Thymus (tissue), 11 donors: ENCODE results near the gene BMP7. TPM values are rescaled to one million over a fixed set of nuclear protein-coding genes. Genes with fewer than 3 reads are reported as not detected.
"Not testable (repeated sequence)": the region's sequence is repeated elsewhere in the genome, so short reads cannot be mapped to it uniquely, and the experiment has no call there.

Experiments used
- DNase-seq, 9 donors: peaks; one replicate each; pipeline ENCODE4 v3.0.0-alpha.2; 2013; ENCODE audit warnings: low spot score in 9 of 9, low read depth in 6 of 9, missing footprints in 1 of 9
- H3K27ac ChIP-seq, 2 donors: one replicate each; pipeline ENCODE4 v1.5.1; 2013; ENCODE audit warnings: control low read depth in 1 of 2, low read depth in 1 of 2, low read length in 1 of 2, mild to moderate bottlenecking in 1 of 2, moderate library complexity in 1 of 2
- H3K27me3 ChIP-seq, 2 donors: one replicate each; pipeline ENCODE4 v1.5.1; 2013; ENCODE audit warnings: low read length in 1 of 2; ENCODE audit not compliant: control insufficient read depth in 2 of 2, insufficient read depth in 1 of 2
- H3K36me3 ChIP-seq, 2 donors: one replicate each; pipeline ENCODE4 v1.5.1; 2013; ENCODE audit warnings: low read length in 1 of 2, mild to moderate bottlenecking in 1 of 2, moderate library complexity in 1 of 2; ENCODE audit not compliant: control insufficient read depth in 2 of 2, insufficient read depth in 2 of 2
- H3K4me1 ChIP-seq, 2 donors: one replicate each; pipeline ENCODE4 v1.5.1; 2013; ENCODE audit warnings: low read length in 2 of 2; ENCODE audit not compliant: control insufficient read depth in 2 of 2, insufficient read depth in 2 of 2
- H3K4me3 ChIP-seq, 2 donors: one replicate each; pipeline ENCODE4 v1.5.1; 2013; ENCODE audit warnings: low read length in 2 of 2, control low read depth in 1 of 2, mild to moderate bottlenecking in 1 of 2
- H3K9me3 ChIP-seq, 2 donors: one replicate each; pipeline ENCODE4 v1.5.1; 2013; ENCODE audit warnings: low read length in 1 of 2, mild to moderate bottlenecking in 1 of 2; ENCODE audit not compliant: control insufficient read depth in 2 of 2, insufficient read depth in 1 of 2
- WGBS: extraction: QIAGEN DNeasy Blood & Tissue Kit; methylation state at CpG from one replicate; pipeline ENCODE4 v1.1.7; 2013; 5-methylcytosine and 5-hydroxymethylcytosine counted together
- polyA plus RNA-seq: library from polyadenylated mRNA; stranded (reverse); fragments of 200-250 nt; gene quantifications from one replicate; pipeline ENCODE4 v1.2.3, GENCODE V29; 2013
- total RNA-seq: library from RNA; stranded (reverse); fragments of 120-200 nt; gene quantifications from one replicate; pipeline ENCODE4 v1.2.4, GENCODE V29; 2013
- donor health status: healthy.

The BMP7 gene
- total and polyA plus RNA-seq, 2 donors: 2.4 to 6.3 TPM

GRCh38 chr20:57164872-57165271 lies 101.6 kb downstream of the BMP7 start:
- no peaks in the 10 kb centered on the region for H3K36me3 ChIP-seq
- H3K9me3 ChIP-seq: no peaks in the 10 kb centered on the region
- WGBS: 88% methylated on average over 7 of the region's 7 CpGs
- H3K27ac ChIP-seq: no peak overlapping the region
- no peaks in the 10 kb centered on the region for H3K27me3 ChIP-seq
- no peaks in the 10 kb centered on the region for H3K4me1 ChIP-seq
- no peak overlapping the region for H3K4me3 ChIP-seq
- DNase-seq: no peak

GRCh38 chr20:57163041-57163440 lies 103.4 kb downstream of the BMP7 start:
- no peak overlapping the region for H3K27ac ChIP-seq
- WGBS: 93% methylated on average over 2 of the region's 2 CpGs

GRCh38 chr20:57162362-57162652 lies 104.1 kb downstream of the BMP7 start:
- H3K4me3 ChIP-seq: no peak overlapping the region
- no peak overlapping the region for H3K27ac ChIP-seq
- no peaks in the 10 kb centered on the region for H3K9me3 ChIP-seq
- whole genome bisulfite sequencing: 78% methylated on average over 5 of the region's 5 CpGs
- no peak for DNase-seq
- H3K27me3 ChIP-seq: no peaks in the 10 kb centered on the region
- H3K4me1 ChIP-seq: no peaks in the 10 kb centered on the region
- H3K36me3 ChIP-seq: no peaks in the 10 kb centered on the region

More at GRCh38 chr20:57163041-57163440, 103.4 kb downstream of the BMP7 start:
- Histone ChIP-seq H3K27me3 (no peaks in the 10 kb centered on the region), H3K4me3 (no peak overlapping the region), H3K36me3 (no peaks in the 10 kb centered on the region), H3K9me3 (no peaks in the 10 kb centered on the region), H3K4me1 (no peaks in the 10 kb centered on the region)
- DNase-seq: no peak

GRCh38 chr20:57161478-57162361 lies 104.7 kb downstream of the BMP7 start:
- WGBS: 90% methylated on average over 25 of the region's 25 CpGs
- no peaks in the 10 kb centered on the region for H3K4me1 ChIP-seq

GRCh38 chr20:57160985-57161384 lies 105.5 kb downstream of the BMP7 start:
- no peak for DNase-seq
- H3K27ac ChIP-seq: no peak overlapping the region
- no peaks in the 10 kb centered on the region for H3K9me3 ChIP-seq
- WGBS: 94% methylated on average over 8 of the region's 8 CpGs
- no peaks in the 10 kb centered on the region for H3K27me3 ChIP-seq
- H3K4me3 ChIP-seq: no peak overlapping the region
- H3K36me3 ChIP-seq: no peaks in the 10 kb centered on the region
- H3K4me1 ChIP-seq: no peaks in the 10 kb centered on the region

More at GRCh38 chr20:57161478-57162361, 104.7 kb downstream of the BMP7 start:
- no peak for DNase-seq
- no peak overlapping the region for H3K27ac ChIP-seq
- H3K27me3 ChIP-seq: no peaks in the 10 kb centered on the region
- H3K9me3 ChIP-seq: no peaks in the 10 kb centered on the region
- no peak overlapping the region for H3K4me3 ChIP-seq
- H3K36me3 ChIP-seq: no peaks in the 10 kb centered on the region

GRCh38 chr20:57159945-57160610 lies 106.4 kb downstream of the BMP7 start:
- H3K4me1 ChIP-seq: no peaks in the 10 kb centered on the region
- 89% methylated on average over 16 of the region's 16 CpGs for WGBS
- no peaks in the 10 kb centered on the region for H3K9me3 ChIP-seq
- no peak overlapping the region for H3K4me3 ChIP-seq
- H3K36me3 ChIP-seq: no peaks in the 10 kb centered on the region
- H3K27ac ChIP-seq: no peak overlapping the region
- no peak for DNase-seq
- H3K27me3 ChIP-seq: no peaks in the 10 kb centered on the region

GRCh38 chr20:57159193-57159851 lies 107.1 kb downstream of the BMP7 start:
- no peaks in the 10 kb centered on the region for H3K27me3 ChIP-seq
- H3K36me3 ChIP-seq: no peaks in the 10 kb centered on the region
- H3K27ac ChIP-seq: no peak overlapping the region
- H3K4me3 ChIP-seq: no peak overlapping the region
- no peaks in the 10 kb centered on the region for H3K4me1 ChIP-seq
- H3K9me3 ChIP-seq: no peaks in the 10 kb centered on the region
- 61% methylated on average over 13 of the region's 13 CpGs for WGBS
- no peak for DNase-seq

- H3K4me3 ChIP-seq: no peak overlapping the region
- H3K4me1 ChIP-seq: no peaks in the 10 kb centered on the region
- no peaks in the 10 kb centered on the region for H3K9me3 ChIP-seq
- no peak for DNase-seq
- no peaks in the 10 kb centered on the region for H3K36me3 ChIP-seq
- no peak overlapping the region for H3K27ac ChIP-seq
- no peaks in the 10 kb centered on the region for H3K27me3 ChIP-seq
- WGBS: 78% methylated on average over 7 of the region's 7 CpGs
Observed at GRCh38 chr20:57158474-57158873, 108.0 kb downstream of the BMP7 start.

GRCh38 chr20:57157787-57158186 lies 108.7 kb downstream of the BMP7 start:
- WGBS: 93% methylated on average over 9 of the region's 9 CpGs
- not testable (repeated sequence) for H3K27me3 ChIP-seq, H3K4me3 ChIP-seq, H3K36me3 ChIP-seq, DNase-seq, H3K27ac ChIP-seq, H3K9me3 ChIP-seq, H3K4me1 ChIP-seq
